GM12873 (cell line): ENCODE results near the gene CHD5.

ENCODE experiments used
- CTCF ChIP-seq: IDR thresholded peaks from 2 replicates; pipeline ENCODE4 v1.5.1; 2012; ENCODE audit warnings: low read depth, mild to moderate bottlenecking, moderate library complexity, low read length, control low read depth; ENCODE audit not compliant: insufficient read depth; ENCODE audit errors: missing control alignments

The CHD5 gene

DNA sequence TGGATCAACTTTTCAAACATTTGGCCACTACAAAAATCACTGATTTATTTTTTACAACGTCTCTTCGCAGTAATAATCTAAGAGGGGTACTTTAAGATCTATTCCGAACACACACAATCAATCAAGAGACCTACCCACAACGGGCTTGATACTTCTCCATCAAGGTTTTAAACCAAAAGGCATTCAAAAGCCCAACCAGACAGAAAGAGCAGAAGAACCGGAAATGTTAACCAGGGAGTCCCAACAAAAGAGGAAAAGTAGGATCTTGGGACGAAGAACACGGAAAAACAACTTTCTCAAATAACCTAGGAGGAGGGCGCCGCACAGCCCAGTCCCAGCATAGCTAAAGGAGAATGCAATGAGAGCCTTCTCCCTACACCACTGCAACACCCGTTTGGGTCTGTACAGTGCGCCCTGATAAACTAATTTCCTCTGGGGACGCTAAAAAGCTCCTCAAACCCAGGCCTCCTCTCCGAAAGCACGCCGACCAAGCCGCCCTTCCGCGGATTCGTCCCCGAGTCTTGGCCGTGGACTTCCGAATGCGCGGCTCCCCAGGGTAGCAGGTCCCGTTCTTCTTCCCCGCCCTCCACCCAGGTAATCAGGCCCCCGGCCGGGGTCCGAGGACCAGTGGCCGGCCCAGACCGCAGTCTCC is 18.7 kb upstream of the CHD5 start:
- TF ChIP-seq CTCF: no peak

- no peak for TF ChIP-seq CTCF
Observed at GRCh38 chr1:6197746-6198427, 17.8 kb upstream of the CHD5 start.

DNA sequence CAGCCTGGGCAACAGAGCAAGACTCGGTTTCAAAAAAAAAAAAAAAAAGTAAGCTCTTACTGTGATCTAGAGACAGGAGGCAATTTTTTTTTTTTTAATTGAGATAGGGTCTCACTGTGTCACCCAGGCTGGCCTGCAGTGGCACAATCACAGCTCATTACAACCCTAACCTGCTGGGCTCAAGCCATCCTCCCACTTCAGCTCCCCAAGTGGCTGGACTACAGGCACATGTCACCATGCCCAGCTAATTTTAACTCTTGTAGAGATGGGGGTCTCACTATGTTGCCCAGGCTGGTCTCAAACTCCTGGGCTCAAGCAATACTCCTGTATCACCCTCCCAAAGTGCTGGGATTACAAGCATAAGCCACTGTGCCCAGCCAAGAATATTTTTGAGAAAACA is 11.8 kb upstream of the CHD5 start:
- TF ChIP-seq CTCF: no peak

DNA sequence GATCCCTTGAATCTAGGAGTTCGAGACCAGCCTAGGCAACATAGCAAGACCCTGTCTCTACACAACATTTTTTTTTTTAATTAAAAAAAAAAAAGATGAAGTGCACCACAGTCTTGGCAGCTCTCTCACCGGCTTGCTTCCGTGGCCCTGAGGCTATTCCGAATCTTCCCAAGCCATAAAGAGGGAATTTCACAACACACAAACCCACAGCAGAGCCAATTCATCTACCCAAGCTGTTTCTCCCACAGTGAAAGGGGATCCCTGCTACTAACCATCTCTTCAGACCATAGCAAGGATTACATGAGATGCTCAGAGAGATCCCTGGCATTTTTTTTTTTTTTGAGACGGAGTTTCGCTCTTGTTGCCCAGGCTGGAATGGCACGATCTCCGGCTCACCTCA is 8.3 kb upstream of the CHD5 start:
- TF ChIP-seq CTCF: no peak

DNA sequence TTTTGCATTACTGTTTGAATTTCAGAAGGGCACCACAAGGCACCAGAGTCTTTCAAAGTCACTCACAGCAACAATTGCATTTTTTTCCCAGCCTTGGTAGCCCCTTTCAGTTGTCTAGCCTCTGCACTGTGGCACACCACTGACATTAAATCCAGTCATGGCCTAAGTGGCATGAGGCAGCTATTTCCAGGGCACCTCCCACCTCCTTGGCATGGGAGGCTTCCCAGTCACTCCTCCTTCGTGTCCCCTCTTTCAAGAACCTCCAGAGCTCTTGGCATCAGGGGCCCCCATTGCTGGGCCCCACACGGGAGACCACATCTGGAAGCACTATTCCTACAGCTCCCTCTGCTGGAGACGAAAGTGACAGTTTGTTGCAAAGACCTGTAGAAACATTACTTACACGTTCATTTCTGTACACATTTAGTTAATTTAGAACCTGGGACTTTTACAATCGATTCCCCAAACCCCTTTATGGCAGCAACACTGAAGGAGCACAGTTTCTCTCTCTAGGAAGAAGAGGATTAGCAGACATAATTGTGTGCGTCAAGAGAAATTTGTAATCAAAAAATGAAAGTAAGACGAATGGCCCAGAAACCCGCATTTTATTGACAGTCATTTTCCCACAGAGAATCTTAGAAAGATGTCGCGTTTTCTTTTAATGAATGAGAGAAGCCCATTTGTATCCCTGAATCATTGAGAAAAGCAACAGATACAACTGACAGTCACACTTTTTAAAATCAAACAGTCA is 5.7 kb upstream of the CHD5 start:
- TF ChIP-seq CTCF: peak; percentile 59

DNA sequence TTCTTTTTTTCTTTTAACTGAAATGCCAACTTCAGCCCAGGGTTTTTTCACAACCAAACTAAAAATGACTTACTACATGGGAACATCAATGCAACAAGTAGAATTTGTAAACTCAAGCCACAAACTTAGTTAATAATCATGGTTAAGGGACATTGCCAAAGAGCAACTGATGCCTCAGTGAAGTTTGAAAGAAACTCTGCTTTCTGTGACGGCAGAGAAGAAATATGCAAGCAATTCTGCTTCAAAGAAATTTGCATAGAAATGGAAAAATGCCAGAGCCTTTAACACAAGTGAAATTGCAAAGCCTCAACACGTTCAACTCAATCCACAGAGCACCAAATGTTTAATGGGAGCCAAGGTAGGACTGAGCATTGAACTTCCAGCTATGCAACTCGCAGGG is 5.0 kb upstream of the CHD5 start:
- no peak for TF ChIP-seq CTCF

DNA sequence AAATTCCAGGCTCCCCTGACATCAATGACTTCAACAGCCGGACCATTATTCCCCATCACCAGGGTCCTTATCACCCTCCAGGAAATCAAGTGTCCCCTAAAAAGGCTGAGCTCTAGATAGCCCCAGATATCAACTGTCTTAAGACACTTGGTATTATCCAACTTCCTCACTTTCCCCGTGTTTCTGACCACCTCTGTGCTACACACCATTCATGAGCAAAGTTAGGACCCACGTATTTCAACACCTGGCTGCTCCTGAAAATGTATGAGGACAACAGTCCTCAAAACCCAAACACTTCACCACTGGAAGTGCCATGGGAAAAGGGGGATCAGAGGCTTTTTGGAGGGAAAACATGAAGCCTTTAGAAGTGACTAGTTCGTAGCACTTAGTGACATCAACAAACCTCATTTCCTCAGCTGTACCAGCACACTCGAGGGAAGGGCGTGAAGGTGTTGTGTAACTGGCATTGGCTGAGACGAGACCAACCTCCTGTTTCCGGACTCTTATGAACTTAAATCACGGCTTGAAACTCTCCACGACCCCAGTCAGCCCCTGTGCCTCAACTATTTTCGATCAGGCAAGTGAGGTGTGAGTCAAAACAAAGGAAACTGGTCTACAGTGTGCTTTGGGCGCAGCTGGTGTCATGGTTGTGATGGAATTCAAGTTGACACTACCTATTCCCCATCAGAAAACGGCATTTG is 4.1 kb upstream of the CHD5 start:
- TF ChIP-seq CTCF: no peak
